ENCODE data around the gene OFD1. TPM values are rescaled to one million over a fixed set of nuclear protein-coding genes. Genes with fewer than 3 reads are reported as not detected.

The OFD1 gene
- polyA plus RNA-seq: 47.9 TPM

- H3K4me3 Mint-ChIP-seq: peak within 1 kb of the TSS; percentile 92 to 98 (median 95)
- peak within 1 kb of the TSS; percentile 78 to 99 (median 98) for H3K27ac Mint-ChIP-seq
- H3K36me3 Mint-ChIP-seq: peaks cover 8% of the 10 kb centered on the region
- no peaks in the 10 kb centered on the region for H3K27me3 Mint-ChIP-seq
- peaks cover 34 to 45% (median 34%) of the 10 kb centered on the region in 3 donors for H3K4me1 Mint-ChIP-seq
- peaks cover 0 to 2% (median 0%) of the 10 kb centered on the region in 3 donors for H3K9me3 Mint-ChIP-seq
Measured at GRCh38 chrX:13734278-13735172, at the start of gene OFD1, which contains the start of gene TRAPPC2. Gene OFD1, plus strand, starts transcription at chrX:13734748. Its CDS starts 324 bp downstream, at chrX:13735072. Gene TRAPPC2, minus strand, starts transcription at chrX:13734620. Its CDS starts 14,657 bp downstream, at chrX:13719963.

- Mint-ChIP-seq H3K27me3 (peaks cover 10% of the 10 kb centered on the region), H3K9me3 (no peaks in the 10 kb centered on the region), H3K36me3 (no peaks in the 10 kb centered on the region), H3K27ac (no peak overlapping the region), H3K4me1 (peaks cover 6 to 15% (median 9%) of the 10 kb centered on the region in 3 donors), H3K4me3 (no peak overlapping the region)
Measured at GRCh38 chrX:13685126-13685763, 49.3 kb upstream of the OFD1 start.

GRCh38 chrX:13687203-13687602 lies 47.3 kb upstream of the OFD1 start:
- H3K4me3 Mint-ChIP-seq: peak overlapping the region in 1 of 4 donors; percentile 87
- no peak overlapping the region for H3K27ac Mint-ChIP-seq
- no peaks in the 10 kb centered on the region for H3K36me3 Mint-ChIP-seq
- H3K9me3 Mint-ChIP-seq: no peaks in the 10 kb centered on the region
- H3K4me1 Mint-ChIP-seq: peaks cover 11 to 25% (median 15%) of the 10 kb centered on the region in 3 donors
- H3K27me3 Mint-ChIP-seq: peaks cover 10% of the 10 kb centered on the region

GRCh38 chrX:13688384-13688957 lies 46.1 kb upstream of the OFD1 start:
- peak overlapping the region; percentile 31 to 92 (median 82) for H3K27ac Mint-ChIP-seq
- H3K4me1 Mint-ChIP-seq: peaks cover 16 to 36% (median 27%) of the 10 kb centered on the region in 3 donors
- H3K27me3 Mint-ChIP-seq: peaks cover 10% of the 10 kb centered on the region
- no peaks in the 10 kb centered on the region for H3K36me3 Mint-ChIP-seq
- H3K4me3 Mint-ChIP-seq: peak overlapping the region; percentile 87 to 96 (median 92)
- H3K9me3 Mint-ChIP-seq: no peaks in the 10 kb centered on the region

- Mint-ChIP-seq H3K36me3 (no peaks in the 10 kb centered on the region), H3K27ac (peak within 1 kb of the TSS; percentile 31 to 92 (median 83)), H3K27me3 (peaks cover 10% of the 10 kb centered on the region), H3K4me3 (peak within 1 kb of the TSS; percentile 87 to 96 (median 92)), H3K9me3 (no peaks in the 10 kb centered on the region), H3K4me1 (peaks cover 20 to 41% (median 32%) of the 10 kb centered on the region in 3 donors)
Measured at GRCh38 chrX:13688958-13689740, 45.4 kb upstream of the OFD1 start, which contains the start of gene RAB9A. Gene RAB9A, plus strand, starts transcription at chrX:13689128. Its CDS starts 19,619 bp downstream, at chrX:13708747.

GRCh38 chrX:13689741-13690211 lies 44.8 kb upstream of the OFD1 start:
- Mint-ChIP-seq H3K4me1 (peaks cover 20 to 45% (median 32%) of the 10 kb centered on the region in 3 donors), H3K27ac (peak overlapping the region; percentile 31 to 91 (median 83)), H3K4me3 (peak overlapping the region; percentile 87 to 96 (median 92)), H3K9me3 (no peaks in the 10 kb centered on the region), H3K36me3 (no peaks in the 10 kb centered on the region), H3K27me3 (peaks cover 10% of the 10 kb centered on the region)

GRCh38 chrX:13690836-13691235 lies 43.7 kb upstream of the OFD1 start:
- Mint-ChIP-seq H3K36me3 (no peaks in the 10 kb centered on the region), H3K27me3 (peaks cover 12% of the 10 kb centered on the region), H3K4me1 (peaks cover 28 to 51% (median 41%) of the 10 kb centered on the region in 3 donors), H3K27ac (peak overlapping the region in 2 of 3 donors; percentile 69 to 83), H3K9me3 (no peaks in the 10 kb centered on the region), H3K4me3 (peak overlapping the region in 3 of 4 donors; percentile 27 to 95 (median 87))

GRCh38 chrX:13691841-13692371 lies 42.6 kb upstream of the OFD1 start:
- Mint-ChIP-seq H3K4me1 (peaks cover 32 to 56% (median 47%) of the 10 kb centered on the region in 3 donors), H3K4me3 (peak overlapping the region in 2 of 4 donors; percentile 56 to 76)

GRCh38 chrX:13692771-13693231 lies 41.7 kb upstream of the OFD1 start:
- peaks cover 38 to 63% (median 55%) of the 10 kb centered on the region in 3 donors for H3K4me1 Mint-ChIP-seq
- H3K27ac Mint-ChIP-seq: peak overlapping the region in 2 of 3 donors; percentile 4 to 71
- H3K9me3 Mint-ChIP-seq: no peaks in the 10 kb centered on the region
- H3K27me3 Mint-ChIP-seq: peaks cover 9% of the 10 kb centered on the region
- no peaks in the 10 kb centered on the region for H3K36me3 Mint-ChIP-seq
- H3K4me3 Mint-ChIP-seq: peak overlapping the region in 3 of 4 donors; percentile 3 to 56 (median 6)

More at GRCh38 chrX:13691841-13692371, 42.6 kb upstream of the OFD1 start:
- Mint-ChIP-seq H3K27ac (peak overlapping the region; percentile 25 to 83 (median 79)), H3K36me3 (no peaks in the 10 kb centered on the region), H3K9me3 (no peaks in the 10 kb centered on the region), H3K27me3 (peaks cover 12% of the 10 kb centered on the region)

GRCh38 chrX:13693341-13693961 lies 41.1 kb upstream of the OFD1 start:
- Mint-ChIP-seq H3K27ac (peak overlapping the region in 2 of 3 donors; percentile 4 to 40), H3K4me1 (peaks cover 39 to 66% (median 51%) of the 10 kb centered on the region in 3 donors), H3K36me3 (no peaks in the 10 kb centered on the region), H3K27me3 (peaks cover 9% of the 10 kb centered on the region), H3K9me3 (no peaks in the 10 kb centered on the region), H3K4me3 (peak overlapping the region in 3 of 4 donors; percentile 3 to 75 (median 56))

- Mint-ChIP-seq H3K27ac (no peak overlapping the region), H3K4me1 (peaks cover 42 to 73% (median 52%) of the 10 kb centered on the region in 3 donors), H3K36me3 (no peaks in the 10 kb centered on the region), H3K27me3 (peaks cover 10% of the 10 kb centered on the region), H3K4me3 (no peak overlapping the region), H3K9me3 (no peaks in the 10 kb centered on the region)
Measured at GRCh38 chrX:13694359-13694758, 40.2 kb upstream of the OFD1 start.

GRCh38 chrX:13694983-13695382 lies 39.6 kb upstream of the OFD1 start:
- H3K4me3 Mint-ChIP-seq: peak overlapping the region in 1 of 4 donors; percentile 1

GRCh38 chrX:13695601-13696115 lies 38.9 kb upstream of the OFD1 start:
- H3K27ac Mint-ChIP-seq: peak overlapping the region in 1 of 3 donors; percentile 21
- peak overlapping the region in 2 of 4 donors; percentile 1 to 12 for H3K4me3 Mint-ChIP-seq
- peaks cover 39 to 65% (median 48%) of the 10 kb centered on the region in 3 donors for H3K4me1 Mint-ChIP-seq
- no peaks in the 10 kb centered on the region for H3K36me3 Mint-ChIP-seq
- no peaks in the 10 kb centered on the region for H3K9me3 Mint-ChIP-seq
- H3K27me3 Mint-ChIP-seq: peaks cover 5% of the 10 kb centered on the region

More at GRCh38 chrX:13694983-13695382, 39.6 kb upstream of the OFD1 start:
- peaks cover 43 to 71% (median 54%) of the 10 kb centered on the region in 3 donors for H3K4me1 Mint-ChIP-seq
- peaks cover 5% of the 10 kb centered on the region for H3K27me3 Mint-ChIP-seq
- H3K36me3 Mint-ChIP-seq: no peaks in the 10 kb centered on the region
- H3K9me3 Mint-ChIP-seq: no peaks in the 10 kb centered on the region
- H3K27ac Mint-ChIP-seq: peak overlapping the region in 2 of 3 donors; percentile 19 to 21

Measured in IgD-negative memory B cell (primary cell).